Mammary epithelial cell (primary cell): ENCODE measurements around the gene PFDN1.

ENCODE experiments used
- CTCF ChIP-seq, 2 donors: IDR thresholded peaks in 1 of 2; conservative IDR thresholded peaks in 1 of 2; 2 replicates each; pipeline ENCODE4 v1.5.1; 2011 to 2012; ENCODE audit warnings: inconsistent platforms in 2 of 2, low read length in 2 of 2, mild to moderate bottlenecking in 2 of 2, control low read depth in 1 of 2, low read depth in 1 of 2; ENCODE audit not compliant: insufficient read depth in 1 of 2; ENCODE audit errors: extremely low read depth in 1 of 2
- EZH2 ChIP-seq: IDR thresholded peaks from 2 replicates; pipeline ENCODE4 v1.6.1; 2012; ENCODE audit warnings: low read length, inconsistent platforms, borderline replicate concordance

- TF ChIP-seq CTCF (conservative IDR thresholded peaks at IDR 0.05 in 1 of 2, IDR thresholded peaks at IDR 0.05 in 1 of 2; ENCODE audit: extremely low read depth in 1 of 2, insufficient read depth in 1 of 2, low read depth in 1 of 2, low read length in 2 of 2) (no peak), EZH2 (no peak)
These were observed 59.1 kb downstream of the PFDN1 start for GRCh38 chr5:140243706-140244250.
